GM19397 (cell line): ENCODE data around the gene LONP1.
"Not testable (repeated sequence)": the region's sequence is repeated elsewhere in the genome, so short reads cannot be mapped to it uniquely, and the experiment has no call there.

Experiments
- ATAC-seq: cut with Tn5 transposase; IDR thresholded peaks from one replicate; pipeline ENCODE4 v1.9.1; 2021; ENCODE audit warnings: mild to moderate bottlenecking, moderate library complexity; ENCODE audit not compliant: unreplicated experiment

The LONP1 gene

GRCh38 chr19:5694167-5694955 lies 25.6 kb downstream of the LONP1 start:
- no peak for ATAC-seq

- no peak for ATAC-seq
Measured at GRCh38 chr19:5693195-5694166, 26.5 kb downstream of the LONP1 start.

GRCh38 chr19:5692723-5693194 lies 27.2 kb downstream of the LONP1 start:
- ATAC-seq, result no peak

- no peak for ATAC-seq
Measured at GRCh38 chr19:5691822-5692722, 27.9 kb downstream of the LONP1 start.

- no peak for ATAC-seq
Measured at GRCh38 chr19:5690955-5691821, 28.8 kb downstream of the LONP1 start.

GRCh38 chr19:5690125-5690954 lies 29.6 kb downstream of the LONP1 start, which contains the start of gene RPL36:
Gene RPL36, plus strand, starts transcription at chr19:5690295. Its CDS starts 213 bp downstream, at chr19:5690508.
- ATAC-seq, result peak; percentile 46

- not testable (repeated sequence) for ATAC-seq
Measured at GRCh38 chr19:5688262-5688881, 31.6 kb downstream of the LONP1 start.

GRCh38 chr19:5687360-5688198 lies 32.4 kb downstream of the LONP1 start:
- no peak for ATAC-seq

GRCh38 chr19:5686647-5687359 lies 33.1 kb downstream of the LONP1 start:
- peak; percentile 62 for ATAC-seq

GRCh38 chr19:5686326-5686646 lies 33.7 kb downstream of the LONP1 start:
- no peak for ATAC-seq

- no peak for ATAC-seq
Measured at GRCh38 chr19:5684694-5685430, 35.1 kb downstream of the LONP1 start.

GRCh38 chr19:5683177-5683886 lies 36.6 kb downstream of the LONP1 start:
- ATAC-seq, result no peak

GRCh38 chr19:5682107-5682482 lies 37.9 kb downstream of the LONP1 start:
- no peak for ATAC-seq

GRCh38 chr19:5681391-5682106 lies 38.4 kb downstream of the LONP1 start:
- no peak for ATAC-seq
